WI38 (cell line): Measurements from ENCODE around the gene HOXC6.

ENCODE experiments used
- H3K4me3 ChIP-seq: 2 replicates; pipeline ENCODE4 v1.5.1; 2011; ENCODE audit warnings: low read depth, mild to moderate bottlenecking, control low read depth, low read length
- CTCF ChIP-seq: IDR thresholded peaks from 2 replicates; pipeline ENCODE4 v1.5.1; 2012; ENCODE audit warnings: low read depth, mild to moderate bottlenecking, control low read depth, low read length

The HOXC6 gene

DNA sequence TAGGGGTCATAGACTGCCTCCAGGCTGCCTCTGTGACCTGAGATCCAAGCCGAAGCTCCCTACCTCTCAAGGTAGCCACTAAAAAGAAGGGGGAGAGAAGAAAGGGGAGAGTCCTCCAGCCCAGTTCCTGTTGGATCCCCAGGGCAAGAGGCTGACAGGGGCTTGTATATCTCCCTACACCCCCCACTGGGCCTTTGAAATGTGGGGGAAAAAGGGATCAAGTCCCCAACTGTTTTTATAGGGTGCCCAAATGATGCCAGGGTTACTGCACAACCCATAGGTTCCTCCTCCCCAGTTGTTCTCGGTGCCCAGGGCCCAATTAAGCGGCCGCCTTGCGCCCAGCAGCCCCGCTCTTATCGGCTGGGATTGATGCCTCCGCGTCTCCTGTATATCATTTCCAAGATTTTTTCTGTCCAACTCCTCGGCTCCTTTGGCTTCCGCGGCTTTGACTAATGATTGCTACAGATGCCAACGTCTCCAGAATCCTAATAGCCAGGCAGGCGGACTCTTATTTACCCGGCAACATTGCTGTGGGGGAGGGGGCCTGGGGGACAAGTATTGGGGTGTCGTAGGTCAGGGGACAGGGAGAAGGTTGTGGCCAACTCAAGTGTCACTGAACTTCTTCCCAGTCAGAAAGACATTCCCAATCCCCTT is 17.8 kb downstream of the HOXC6 start:
- no peak overlapping the region for H3K4me3 ChIP-seq
- TF ChIP-seq CTCF, result no peak

GRCh38 chr12:54046809-54047159 is 18.5 kb downstream of the HOXC6 start:
- no peak overlapping the region for H3K4me3 ChIP-seq
- no peak for TF ChIP-seq CTCF

DNA sequence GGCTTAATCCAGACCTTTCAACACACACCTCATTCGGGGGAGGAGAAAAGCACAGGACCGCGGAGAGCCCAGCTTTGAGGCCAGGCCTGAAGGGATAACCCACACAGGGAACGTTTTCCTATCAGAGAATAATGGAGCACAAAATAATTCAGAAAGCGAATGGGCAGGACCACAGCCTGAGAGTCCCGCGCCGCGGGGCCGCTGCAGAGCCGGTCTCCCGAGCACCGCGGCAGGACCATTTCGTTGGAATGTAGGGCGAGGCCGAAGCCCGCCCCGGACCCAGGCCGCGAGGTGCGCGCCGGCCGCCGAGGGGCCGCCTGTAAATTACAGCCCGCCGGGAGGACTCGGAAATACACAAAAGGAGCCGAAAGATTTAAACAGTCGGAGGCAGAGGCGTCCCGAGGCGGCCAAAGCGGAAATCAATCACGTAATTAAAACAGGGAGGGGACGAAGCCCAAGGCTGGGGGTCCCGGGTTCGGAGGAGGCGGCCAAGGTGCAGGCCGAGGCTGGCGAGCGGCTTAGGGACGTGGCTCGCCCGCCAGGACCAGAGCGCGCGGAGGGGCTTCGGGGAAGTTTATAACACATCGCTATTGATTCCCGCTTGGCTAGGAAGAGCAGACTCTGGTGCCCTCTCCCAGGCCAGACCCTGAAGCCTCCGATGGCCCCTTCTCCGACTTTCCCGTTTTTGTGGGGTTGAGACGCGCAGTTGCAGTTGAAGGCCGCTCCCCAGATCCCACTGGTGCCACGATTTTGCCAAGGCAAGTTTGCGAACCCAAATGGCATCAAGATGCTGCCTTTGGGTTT is 19.1 kb downstream of the HOXC6 start:
- TF ChIP-seq CTCF, result no peak
- H3K4me3 ChIP-seq, result no peak overlapping the region

GRCh38 chr12:54047964-54048303 is 19.7 kb downstream of the HOXC6 start:
- no peak for TF ChIP-seq CTCF

DNA sequence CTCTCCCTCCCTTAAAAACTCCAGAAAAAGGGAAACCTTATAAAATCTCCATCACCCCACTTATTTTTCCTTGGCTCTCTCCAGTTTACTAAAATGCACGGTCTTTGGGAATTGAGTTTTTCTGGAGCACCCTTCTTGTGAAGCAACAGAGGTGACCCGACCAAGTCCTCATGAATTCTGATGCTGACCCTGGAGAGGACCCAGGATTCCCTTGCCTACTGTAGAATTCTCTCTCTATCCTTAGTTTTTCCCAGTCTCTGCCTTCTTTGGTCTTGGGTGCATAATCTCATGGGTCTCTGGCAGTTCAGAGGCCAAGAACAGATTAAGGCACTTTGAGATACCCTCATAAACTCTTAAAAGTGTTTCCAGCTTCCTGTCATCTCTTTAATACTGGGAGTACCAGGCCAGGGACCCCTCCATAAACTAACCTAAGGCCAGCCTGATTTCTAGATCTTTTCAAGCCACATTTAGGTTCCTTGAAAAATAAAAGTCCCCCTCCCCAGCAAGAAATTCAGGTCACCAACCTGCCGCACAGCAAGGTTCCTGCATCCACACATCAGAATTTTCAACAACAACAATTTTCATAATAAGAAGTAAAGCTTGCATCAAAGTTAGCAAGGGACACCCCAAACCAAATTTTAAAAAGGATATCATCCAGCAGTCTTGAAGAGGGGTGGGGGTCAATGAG is 20.3 kb downstream of the HOXC6 start:
- no peak for TF ChIP-seq CTCF
- no peak overlapping the region for H3K4me3 ChIP-seq

More at GRCh38 chr12:54047964-54048303, 19.7 kb downstream of the HOXC6 start:
- H3K4me3 ChIP-seq, result no peak overlapping the region

DNA sequence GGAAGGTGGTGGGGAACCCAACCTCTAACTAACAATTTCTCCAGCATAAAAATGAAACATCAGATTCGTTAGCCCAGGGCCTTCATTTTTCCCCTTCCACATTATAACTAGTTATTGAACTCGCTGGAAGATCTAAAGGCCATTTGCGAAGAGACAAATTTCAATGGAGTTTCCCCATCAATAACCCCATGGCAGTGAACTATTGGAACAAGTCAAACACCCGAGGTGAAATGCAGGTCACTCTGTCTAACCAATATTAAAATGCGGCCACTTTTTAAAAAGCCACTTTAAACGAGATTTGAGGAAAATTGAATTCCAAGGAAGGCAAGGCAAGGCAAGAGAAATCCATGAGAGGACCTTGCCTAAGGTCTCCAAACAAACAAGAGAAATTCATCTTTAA is 20.9 kb downstream of the HOXC6 start:
- TF ChIP-seq CTCF, result no peak
- no peak overlapping the region for H3K4me3 ChIP-seq

DNA sequence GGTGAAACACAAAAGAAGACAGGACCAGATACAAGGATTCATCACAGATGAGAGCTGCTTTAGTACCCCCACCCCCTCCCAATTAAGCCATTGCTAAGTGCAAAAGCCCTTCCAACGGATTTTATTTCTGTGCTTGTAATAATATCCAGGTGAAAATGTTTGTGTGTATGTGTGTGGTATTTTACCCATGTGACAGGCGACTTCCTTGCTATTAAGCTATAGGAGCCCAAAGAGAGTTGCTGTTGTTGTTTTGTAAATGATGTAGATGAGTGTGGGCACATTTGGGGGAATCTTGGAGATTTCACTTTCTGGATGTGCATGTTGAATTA is 22.2 kb downstream of the HOXC6 start:
- no peak for TF ChIP-seq CTCF
- H3K4me3 ChIP-seq, result no peak overlapping the region
